Measurements from ENCODE around the gene ARAP1. TPM values are rescaled to one million over a fixed set of nuclear protein-coding genes. Genes with fewer than 3 reads are reported as not detected.

The ARAP1 gene
- total RNA-seq, 1 experiment from 2014 or later: 66.1 TPM

GRCh38 chr11:72755713-72756285 lies 3.6 kb upstream of the ARAP1 start:
- BruUV-seq (replicated peaks): no TSS peak
- intact Hi-C loops (cut with micrococcal nuclease; ENCODE audit: unreplicated experiment): no loop called here

GRCh38 chr11:72754544-72755155 lies 2.4 kb upstream of the ARAP1 start:
- intact Hi-C loops (cut with micrococcal nuclease; ENCODE audit: unreplicated experiment): no loop called here
- H3K9me3 ChIP-seq (ENCODE audit: low read depth, low read length, poor library complexity, severe bottlenecking): no peaks in the 10 kb centered on the region
- H3K36me3 ChIP-seq (ENCODE audit: insufficient read depth, low read length, poor library complexity, severe bottlenecking): no peaks in the 10 kb centered on the region
- ChIA-PET CTCF (no interaction called here), POLR2A (ENCODE audit: low non-redundant PET) (no interaction called here)
- no peaks in the 10 kb centered on the region for H3K27me3 ChIP-seq (replicated peaks; ENCODE audit: insufficient read depth, low read depth, low read length, poor library complexity)
- no peak overlapping the region for H3K4me3 ChIP-seq (ENCODE audit: low read depth, low read length, poor library complexity, severe bottlenecking)
- H3K4me1 ChIP-seq (ENCODE audit: insufficient read depth, low read length, poor library complexity, severe bottlenecking): peaks cover 31% of the 10 kb centered on the region
- DNase-seq (ENCODE audit: low spot score): no peak
- TF ChIP-seq CTCF (conservative IDR thresholded peaks at IDR 0.05; ENCODE audit: low read depth, low read length) (no peak), EZH2 (IDR thresholded peaks at IDR 0.05; ENCODE audit: borderline replicate concordance, low read depth, low read length, poor library complexity, severe bottlenecking) (no peak)
- BruUV-seq (replicated peaks): no TSS peak
- H3K27ac ChIP-seq (ENCODE audit: low read depth, low read length, poor library complexity, severe bottlenecking): no peak overlapping the region

More at GRCh38 chr11:72755713-72756285, 3.6 kb upstream of the ARAP1 start:
- CTCF ChIA-PET: no interaction called here
- Histone ChIP-seq H3K4me3 (ENCODE audit: low read depth, low read length, poor library complexity, severe bottlenecking) (no peak overlapping the region), H3K36me3 (ENCODE audit: insufficient read depth, low read length, poor library complexity, severe bottlenecking) (no peaks in the 10 kb centered on the region), H3K27me3 (replicated peaks; ENCODE audit: insufficient read depth, low read depth, low read length, poor library complexity) (no peaks in the 10 kb centered on the region), H3K9me3 (ENCODE audit: low read depth, low read length, poor library complexity, severe bottlenecking) (no peaks in the 10 kb centered on the region), H3K4me1 (ENCODE audit: insufficient read depth, low read length, poor library complexity, severe bottlenecking) (peaks cover 31% of the 10 kb centered on the region), H3K27ac (ENCODE audit: low read depth, low read length, poor library complexity, severe bottlenecking) (no peak overlapping the region)
- TF ChIP-seq EZH2 (IDR thresholded peaks at IDR 0.05; ENCODE audit: borderline replicate concordance, low read depth, low read length, poor library complexity, severe bottlenecking): no peak
- no peak for TF ChIP-seq CTCF (conservative IDR thresholded peaks at IDR 0.05; ENCODE audit: low read depth, low read length)
- no peak for DNase-seq (ENCODE audit: low spot score)
- POLR2A ChIA-PET (ENCODE audit: low non-redundant PET): no interaction called here

- H3K27ac ChIP-seq (ENCODE audit: low read depth, low read length, poor library complexity, severe bottlenecking): no peak overlapping the region
- intact Hi-C loops (cut with micrococcal nuclease; ENCODE audit: unreplicated experiment): no loop called here
- TF ChIP-seq EZH2 (IDR thresholded peaks at IDR 0.05; ENCODE audit: borderline replicate concordance, low read depth, low read length, poor library complexity, severe bottlenecking) (no peak), CTCF (conservative IDR thresholded peaks at IDR 0.05; ENCODE audit: low read depth, low read length) (no peak)
- peaks cover 26% of the 10 kb centered on the region for H3K4me1 ChIP-seq (ENCODE audit: insufficient read depth, low read length, poor library complexity, severe bottlenecking)
- ChIA-PET CTCF (no interaction called here), POLR2A (ENCODE audit: low non-redundant PET) (no interaction called here)
- H3K4me3 ChIP-seq (ENCODE audit: low read depth, low read length, poor library complexity, severe bottlenecking): no peak overlapping the region
- H3K36me3 ChIP-seq (ENCODE audit: insufficient read depth, low read length, poor library complexity, severe bottlenecking): no peaks in the 10 kb centered on the region
- no peak for DNase-seq (ENCODE audit: low spot score)
- no peaks in the 10 kb centered on the region for H3K9me3 ChIP-seq (ENCODE audit: low read depth, low read length, poor library complexity, severe bottlenecking)
- no peaks in the 10 kb centered on the region for H3K27me3 ChIP-seq (replicated peaks; ENCODE audit: insufficient read depth, low read depth, low read length, poor library complexity)
- no TSS peak for BruUV-seq (replicated peaks)
Observed at GRCh38 chr11:72754149-72754543, 1.9 kb upstream of the ARAP1 start.

Data from A673 (cell line).